Thoracic aorta (tissue), 2 donors: ENCODE results near the gene NREP. TPM values are rescaled to one million over a fixed set of nuclear protein-coding genes. Genes with fewer than 3 reads are reported as not detected.

Experiments used
- ATAC-seq: fragments of 150-250 bp; one replicate; pipeline ENCODE4 v1.8.0; 2017; ENCODE audit warnings: low read depth; ENCODE audit not compliant: insufficient number of reproducible peaks, low FRiP score
- DNase-seq: peaks from one replicate; pipeline ENCODE4 v3.0.0-alpha.2; 2020; ENCODE audit warnings: low spot score
- H3K27ac ChIP-seq, 2 donors: fragments of 200-600 bp; sonication (generic); 1 replicate in 1 of 2; 2 replicates in 1 of 2; pipeline ENCODE4 v1.5.1; 2016; ENCODE audit warnings: mild to moderate bottlenecking in 2 of 2, moderate library complexity in 2 of 2
- H3K27me3 ChIP-seq: fragments of 200-600 bp; sonication (generic); replicated peaks from 2 replicates; pipeline ENCODE4 v1.6.0; 2016; ENCODE audit warnings: mild to moderate bottlenecking; ENCODE audit not compliant: insufficient read depth
- H3K36me3 ChIP-seq: fragments of 200-600 bp; sonication (generic); one replicate; pipeline ENCODE4 v1.5.1; 2016
- H3K4me1 ChIP-seq, 2 donors: fragments of 200-600 bp; sonication (generic); 1 replicate in 1 of 2; 2 replicates in 1 of 2; pipeline versions ENCODE4 v1.5.1 to v1.6.0; 2016; ENCODE audit warnings: low read depth in 2 of 2, mild to moderate bottlenecking in 1 of 2; ENCODE audit not compliant: control insufficient read depth in 1 of 2
- H3K4me3 ChIP-seq: fragments of 200-600 bp; sonication (generic); 2 replicates; pipeline ENCODE4 v1.5.1; 2016; ENCODE audit warnings: mild to moderate bottlenecking
- H3K9me3 ChIP-seq: fragments of 200-600 bp; sonication (generic); 2 replicates; pipeline ENCODE4 v1.5.1; 2016
- CTCF ChIP-seq: fragments of 200-600 bp; sonication (generic); IDR thresholded peaks from one replicate; pipeline ENCODE4 v1.5.1; 2019; ENCODE audit warnings: antibody characterized with exemption
- total RNA-seq, 2 donors: library from RNA; depleted of rRNA; stranded (reverse); fragments of >200 nt; gene quantifications; one replicate each; pipeline versions ENCODE4 v1.1.0 to v1.2.3, GENCODE V29; 2016

NREP gene
- total RNA-seq, 2 donors from 2014 or later, result 15.3 to 18.0 TPM

- Histone ChIP-seq H3K4me1 (peaks cover 3 to 15% of the 10 kb centered on the region in 2 donors), H3K27ac (no peak overlapping the region), H3K27me3 (no peaks in the 10 kb centered on the region), H3K4me3 (no peak overlapping the region), H3K9me3 (no peaks in the 10 kb centered on the region), H3K36me3 (no peaks in the 10 kb centered on the region)
- ATAC-seq (no peak), DNase-seq (no peak)
- no peak for TF ChIP-seq CTCF
Measured at GRCh38 chr5:111795142-111795541, 38.1 kb upstream of the NREP start.

- peak; percentile 49 for ATAC-seq
- Histone ChIP-seq H3K4me1 (peaks cover 3 to 15% of the 10 kb centered on the region in 2 donors), H3K27ac (peak overlapping the region in 1 of 2 donors; percentile 48), H3K36me3 (no peaks in the 10 kb centered on the region), H3K27me3 (no peaks in the 10 kb centered on the region), H3K4me3 (peak overlapping the region; percentile 14), H3K9me3 (no peaks in the 10 kb centered on the region)
- DNase-seq, result no peak
- no peak for TF ChIP-seq CTCF
Measured at GRCh38 chr5:111792471-111793058, 35.6 kb upstream of the NREP start.

GRCh38 chr5:111790295-111790694, 33.3 kb upstream of the NREP start:
- Histone ChIP-seq H3K4me3 (no peak overlapping the region), H3K27me3 (no peaks in the 10 kb centered on the region), H3K27ac (no peak overlapping the region), H3K9me3 (no peaks in the 10 kb centered on the region), H3K4me1 (peaks cover 3 to 15% of the 10 kb centered on the region in 2 donors), H3K36me3 (no peaks in the 10 kb centered on the region)
- DNase-seq, result no peak
- TF ChIP-seq CTCF, result no peak
- ATAC-seq, result no peak

GRCh38 chr5:111787006-111787405, 30.0 kb upstream of the NREP start:
- Histone ChIP-seq H3K27ac (no peak overlapping the region), H3K4me1 (peaks cover 6 to 22% of the 10 kb centered on the region in 2 donors), H3K9me3 (no peaks in the 10 kb centered on the region), H3K36me3 (no peaks in the 10 kb centered on the region), H3K27me3 (no peaks in the 10 kb centered on the region), H3K4me3 (no peak overlapping the region)
- ATAC-seq (no peak), DNase-seq (no peak)
- no peak for TF ChIP-seq CTCF

GRCh38 chr5:111784491-111785181, 27.6 kb upstream of the NREP start:
- Histone ChIP-seq H3K4me3 (no peak overlapping the region), H3K27me3 (no peaks in the 10 kb centered on the region), H3K36me3 (no peaks in the 10 kb centered on the region), H3K4me1 (peaks cover 17 to 37% of the 10 kb centered on the region in 2 donors), H3K9me3 (no peaks in the 10 kb centered on the region), H3K27ac (peak overlapping the region in 1 of 2 donors; percentile 1)
- DNase-seq (no peak), ATAC-seq (no peak)
- TF ChIP-seq CTCF, result no peak
